Activated CD8-positive, alpha-beta memory T cell treated with anti-CD3 and anti-CD28 coated beads, Interleukin-2, amount 50 U/mL, for 24 hours (primary cell): ENCODE results near the gene ZNRF4.
"Not testable (repeated sequence)": the region's sequence is repeated elsewhere in the genome, so short reads cannot be mapped to it uniquely, and the experiment has no call there.

Experiments used
- DNase-seq: peaks from one replicate; pipeline ENCODE4 v3.0.0-alpha.2; 2020; ENCODE audit errors: extremely low read depth

The ZNRF4 gene

GRCh38 chr19:5455367-5456129, at the start of gene ZNRF4:
Gene ZNRF4 (plus strand): TSS chr19:5455417. CDS start chr19:5455492, 75 bp downstream.
- DNase-seq, result no peak

GRCh38 chr19:5406198-5406597, 49.0 kb upstream of the ZNRF4 start:
- not testable (repeated sequence) for DNase-seq

GRCh38 chr19:5406816-5407215, 48.4 kb upstream of the ZNRF4 start:
- DNase-seq, result no peak

- no peak for DNase-seq
Observed at GRCh38 chr19:5407356-5407755, 47.9 kb upstream of the ZNRF4 start.

GRCh38 chr19:5417495-5418436, 37.5 kb upstream of the ZNRF4 start:
- no peak for DNase-seq

- no peak for DNase-seq
Observed at GRCh38 chr19:5418677-5419076, 36.5 kb upstream of the ZNRF4 start.

- DNase-seq, result no peak
Observed at GRCh38 chr19:5420953-5421352, 34.3 kb upstream of the ZNRF4 start.

- no peak for DNase-seq
Observed at GRCh38 chr19:5423567-5424125, 31.6 kb upstream of the ZNRF4 start.

- no peak for DNase-seq
Observed at GRCh38 chr19:5424192-5424973, 30.8 kb upstream of the ZNRF4 start.

- DNase-seq, result no peak
Observed at GRCh38 chr19:5425260-5425659, 30.0 kb upstream of the ZNRF4 start.

- no peak for DNase-seq
Observed at GRCh38 chr19:5430237-5430636, 25.0 kb upstream of the ZNRF4 start.

- DNase-seq, result no peak
Observed at GRCh38 chr19:5432687-5433086, 22.5 kb upstream of the ZNRF4 start.

GRCh38 chr19:5434351-5434917, 20.8 kb upstream of the ZNRF4 start:
- no peak for DNase-seq

- peak; percentile 40 for DNase-seq
Observed at GRCh38 chr19:5434970-5435641, 20.1 kb upstream of the ZNRF4 start.

GRCh38 chr19:5435642-5436017, 19.6 kb upstream of the ZNRF4 start:
- no peak for DNase-seq

- DNase-seq, result no peak
Observed at GRCh38 chr19:5436106-5436947, 18.9 kb upstream of the ZNRF4 start.

- DNase-seq, result no peak
Observed at GRCh38 chr19:5436948-5437306, 18.3 kb upstream of the ZNRF4 start.

- not testable (repeated sequence) for DNase-seq
Observed at GRCh38 chr19:5438756-5439155, 16.5 kb upstream of the ZNRF4 start.

- DNase-seq, result no peak
Observed at GRCh38 chr19:5439452-5439851, 15.8 kb upstream of the ZNRF4 start.

- no peak for DNase-seq
Observed at GRCh38 chr19:5440299-5440698, 14.9 kb upstream of the ZNRF4 start.
